NCI-H345 (cell line): Measurements from ENCODE around the gene NSUN2.
A peak's percentile ranks its signal among the peaks of the same experiment; 100 is the strongest.

Experiments
- DNase-seq: peaks from one replicate; lab custom pipeline; 2025; lab: John Stamatoyannopoulos, UW

Gene NSUN2

DNA sequence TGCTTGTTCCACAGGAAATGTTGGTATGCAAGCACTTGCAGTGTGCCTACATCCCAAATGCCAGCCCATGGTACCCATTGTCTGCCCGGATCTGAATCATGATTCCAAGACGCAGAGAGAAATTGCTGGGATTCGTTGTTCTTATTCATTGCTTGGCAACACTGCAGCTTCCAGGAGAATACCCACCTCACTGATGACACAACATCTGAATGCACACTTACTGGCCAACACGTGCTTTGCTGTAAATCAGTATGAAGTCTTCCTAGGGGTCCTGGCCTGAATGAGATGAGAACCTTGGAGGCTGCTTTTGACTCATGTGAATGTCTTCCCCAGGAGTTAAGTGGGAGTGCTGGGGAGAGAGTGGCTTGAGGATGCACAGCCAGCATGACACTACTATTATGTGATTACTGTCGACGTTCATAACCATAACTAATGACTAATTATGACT is 12.0 kb upstream of the NSUN2 start:
- DNase-seq, result no peak

DNA sequence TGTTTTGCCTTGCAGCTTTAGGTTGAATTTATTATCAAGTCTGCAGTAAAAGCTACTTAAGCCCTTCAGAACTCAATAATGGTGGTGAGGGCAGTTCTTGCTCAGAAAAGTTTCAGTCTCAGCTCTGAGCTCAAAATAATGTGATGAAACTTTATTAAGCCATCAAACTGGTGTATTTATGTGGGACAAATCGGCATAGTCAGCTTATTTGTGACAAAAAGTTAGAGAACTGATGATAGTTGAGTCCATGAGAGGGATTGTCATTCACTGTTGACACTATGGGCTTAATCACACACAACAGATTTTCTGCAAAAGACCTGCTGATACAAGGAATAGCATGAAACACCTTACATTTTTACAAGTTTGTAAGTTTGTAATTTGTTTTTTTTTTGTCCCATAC is 9.8 kb upstream of the NSUN2 start:
- no peak for DNase-seq

GRCh38 chr5:6638236-6638635 is 5.4 kb upstream of the NSUN2 start:
- no peak for DNase-seq

GRCh38 chr5:6637590-6637989 is 4.7 kb upstream of the NSUN2 start:
- DNase-seq, result no peak

DNA sequence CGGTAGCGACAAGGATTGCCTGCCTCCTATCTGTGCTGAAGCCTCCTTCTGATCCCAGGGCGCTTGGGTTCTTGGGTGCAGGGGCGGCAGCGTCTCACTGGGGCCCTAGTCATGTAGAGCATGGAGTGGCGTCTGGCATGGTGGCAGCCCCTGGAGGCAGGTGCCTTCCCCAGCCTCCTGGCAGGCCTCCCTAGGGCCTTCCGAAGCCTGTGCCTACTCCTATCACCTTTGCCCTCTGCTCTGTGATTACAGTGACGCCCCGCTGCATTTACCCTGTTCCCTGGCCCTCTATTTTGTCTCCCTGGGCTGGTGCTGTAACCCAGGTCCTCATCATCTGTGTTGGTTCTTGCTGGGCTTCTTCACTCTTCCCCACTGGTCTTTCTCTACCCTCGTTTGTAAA is 4.2 kb upstream of the NSUN2 start:
- no peak for DNase-seq

DNA sequence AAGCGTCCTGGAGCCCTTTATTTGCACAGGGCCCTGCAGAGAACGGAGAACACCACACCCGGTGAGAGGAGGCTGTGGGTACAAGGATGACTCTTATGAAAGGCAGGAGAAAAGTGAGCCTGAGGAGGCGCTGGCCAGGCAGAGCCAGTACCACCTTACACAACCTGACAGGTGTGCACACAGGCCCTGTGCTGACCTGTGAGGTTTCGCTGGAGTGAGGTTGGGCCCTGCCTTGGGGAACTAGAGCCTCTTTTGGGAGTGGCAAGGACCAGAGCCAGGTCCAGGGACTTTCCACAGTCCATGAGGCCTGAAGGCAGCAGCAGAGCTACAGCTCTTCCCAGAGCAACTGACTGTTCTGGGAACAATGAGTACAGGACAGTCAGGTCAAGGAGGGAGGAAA is 3.4 kb upstream of the NSUN2 start:
- no peak for DNase-seq

- peak; percentile 2 for DNase-seq
These were observed 2.1 kb upstream of the NSUN2 start for GRCh38 chr5:6634788-6635430.

GRCh38 chr5:6634306-6634705 is 1.5 kb upstream of the NSUN2 start:
- peak; percentile 18 for DNase-seq

DNA sequence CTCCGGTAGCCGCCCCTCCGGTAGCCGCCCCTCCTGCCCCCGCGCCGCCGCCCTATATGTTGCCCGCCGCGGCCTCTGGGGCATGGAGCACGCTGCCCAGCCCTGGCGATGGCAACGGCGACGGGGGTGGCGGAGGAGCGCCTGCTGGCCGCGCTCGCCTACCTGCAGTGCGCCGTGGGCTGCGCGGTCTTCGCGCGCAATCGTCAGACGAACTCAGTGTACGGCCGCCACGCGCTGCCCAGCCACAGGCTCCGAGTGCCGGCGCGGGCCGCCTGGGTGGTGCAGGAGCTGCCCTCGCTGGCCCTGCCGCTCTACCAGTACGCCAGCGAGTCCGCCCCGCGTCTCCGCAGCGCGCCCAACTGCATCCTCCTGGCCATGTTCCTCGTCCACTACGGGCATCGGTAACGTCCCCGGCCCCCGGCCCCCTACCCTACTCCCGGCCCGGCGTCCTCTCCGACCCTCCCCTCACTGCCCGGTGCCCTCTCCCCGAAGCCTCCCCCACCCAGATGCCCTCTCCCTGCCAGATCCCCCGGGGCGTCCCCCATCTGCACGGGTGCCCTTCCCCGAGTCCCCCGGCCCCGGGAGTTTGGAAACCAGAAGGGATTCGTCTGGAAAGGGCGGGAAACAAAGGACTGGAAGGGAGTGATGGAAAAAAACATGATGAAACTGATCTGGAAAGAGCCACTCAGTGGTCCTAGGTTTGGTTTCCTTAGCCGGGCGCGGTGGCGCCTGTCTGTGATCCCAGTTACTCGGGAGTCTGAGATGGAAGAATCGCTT is 813 bp upstream of the NSUN2 start:
- DNase-seq, result peak; percentile 67

GRCh38 chr5:6632324-6632887 is 438 bp downstream of the NSUN2 start:
- peak; percentile 40 for DNase-seq

DNA sequence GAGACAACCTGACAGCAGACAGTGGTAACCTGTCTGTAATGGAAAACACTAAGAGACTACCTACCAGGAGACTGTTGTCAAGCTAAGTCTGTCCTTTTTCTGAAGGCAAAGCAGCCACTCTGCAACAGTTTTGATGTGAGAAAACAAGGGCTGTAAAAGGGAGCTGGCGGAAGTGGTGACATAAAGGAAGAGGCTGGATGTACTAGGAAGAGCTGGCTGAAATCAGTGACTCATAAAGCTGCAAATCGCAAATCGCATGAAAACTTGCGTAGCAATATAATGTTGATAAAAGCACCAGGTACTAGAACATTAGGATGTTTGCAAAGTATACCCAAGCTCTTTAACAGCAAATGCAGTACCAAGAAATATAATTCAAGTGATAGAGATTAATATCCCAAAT is 1.4 kb downstream of the NSUN2 start:
- no peak for DNase-seq

GRCh38 chr5:6626508-6626907 is 6.3 kb downstream of the NSUN2 start:
- DNase-seq, result no peak

DNA sequence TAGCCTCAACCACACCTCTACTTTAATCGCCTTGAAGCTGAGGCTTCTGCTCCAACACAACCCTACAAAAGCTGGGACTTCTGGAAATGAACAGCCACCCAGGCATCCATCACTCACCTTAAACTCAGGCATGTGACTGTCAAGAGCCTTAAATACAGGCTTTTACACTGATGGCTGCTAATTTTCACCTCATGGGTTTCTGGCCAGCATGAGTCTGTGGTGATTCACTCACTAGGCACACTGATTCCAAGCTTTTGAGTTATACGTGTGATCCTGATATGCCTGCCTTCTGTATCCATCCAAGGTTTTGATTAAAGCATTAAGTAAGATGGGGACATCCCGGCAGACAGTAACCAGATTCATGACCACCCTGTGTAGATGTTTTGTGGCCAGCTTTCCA is 8.9 kb downstream of the NSUN2 start:
- DNase-seq, result no peak

DNA sequence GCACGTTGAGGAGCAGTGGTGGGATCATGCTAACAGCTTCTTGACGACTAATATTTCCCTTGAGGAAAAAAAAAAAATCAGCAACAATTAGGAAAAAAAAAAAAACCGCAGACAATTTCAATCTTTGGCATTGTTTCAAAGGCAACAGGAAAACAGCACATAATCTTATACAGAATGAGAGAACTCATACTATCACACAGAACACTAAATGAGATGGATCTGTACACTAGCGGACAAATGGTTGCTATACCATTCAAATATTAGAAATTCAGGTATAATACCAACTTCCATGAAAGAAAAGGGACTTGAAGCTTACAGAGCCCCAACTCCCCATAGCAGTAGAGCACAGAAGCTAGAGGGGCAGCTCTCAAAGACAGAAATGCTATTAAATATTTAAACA is 9.6 kb downstream of the NSUN2 start:
- no peak for DNase-seq

DNA sequence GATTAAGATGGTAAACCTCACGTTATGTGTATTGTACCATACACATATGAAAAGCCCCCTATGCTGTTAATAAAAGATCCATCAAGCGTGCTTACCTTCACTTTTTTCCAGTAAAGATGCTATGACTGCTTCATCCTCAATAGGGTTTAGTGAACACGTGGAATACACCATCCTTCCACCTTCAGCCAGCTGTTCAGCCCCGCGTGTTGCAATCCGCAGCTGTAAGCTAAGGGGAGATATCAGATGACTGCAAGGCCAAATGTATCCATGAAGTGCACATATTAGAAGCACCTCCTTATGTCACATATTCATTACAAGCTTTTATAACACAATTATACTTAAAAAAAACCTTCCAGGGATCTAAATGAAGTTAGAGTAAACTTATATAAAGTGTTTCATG is 16.2 kb downstream of the NSUN2 start:
- DNase-seq, result no peak

- DNase-seq, result no peak
These were observed 17.6 kb downstream of the NSUN2 start for GRCh38 chr5:6615034-6615815.

DNA sequence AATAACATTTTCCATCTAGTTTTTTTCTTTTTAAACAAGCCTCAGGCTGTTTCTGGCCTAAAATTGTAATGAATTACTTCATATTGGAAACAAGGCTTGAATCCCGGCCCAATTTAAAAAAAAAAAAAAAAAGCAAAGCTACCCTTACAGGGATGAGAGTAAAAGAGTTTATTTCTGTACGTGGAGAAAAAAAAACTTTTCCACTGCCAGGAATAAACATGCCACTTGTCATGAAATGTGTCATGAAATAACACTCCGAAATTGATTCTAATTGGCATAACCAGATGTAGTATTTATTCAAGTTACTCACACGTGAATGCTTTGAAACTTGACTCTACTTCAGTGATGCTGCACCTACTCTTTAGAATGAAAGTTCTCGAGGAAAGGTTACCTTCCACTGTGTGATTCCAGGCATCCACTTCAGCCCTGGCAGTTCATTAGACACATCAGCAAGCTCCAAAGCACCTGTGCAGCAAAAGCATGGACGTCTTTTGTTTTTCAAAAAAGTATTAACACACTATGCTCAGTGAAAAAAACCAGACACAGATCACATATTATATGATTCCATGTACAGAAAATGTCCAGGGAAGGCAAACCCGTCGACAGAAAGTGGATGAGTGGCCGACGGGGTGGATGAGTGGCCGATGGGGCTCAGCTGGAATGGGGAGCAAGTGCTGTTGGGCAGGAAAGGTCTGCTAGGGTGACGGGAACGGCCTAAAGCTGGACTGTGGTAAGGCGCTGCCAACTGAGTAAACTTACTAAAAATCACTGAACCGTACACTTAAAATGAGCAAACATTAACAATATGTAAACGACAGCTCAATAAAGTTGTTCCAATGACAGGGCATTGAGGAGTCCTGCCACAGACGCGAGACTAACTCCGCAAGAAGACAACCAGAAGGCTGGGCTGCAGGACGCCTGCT is 21.2 kb downstream of the NSUN2 start:
- peak; percentile 52 for DNase-seq

- DNase-seq, result no peak
These were observed 24.8 kb downstream of the NSUN2 start for GRCh38 chr5:6608016-6608415.

GRCh38 chr5:6607559-6607936 is 25.3 kb downstream of the NSUN2 start:
- DNase-seq, result no peak

DNA sequence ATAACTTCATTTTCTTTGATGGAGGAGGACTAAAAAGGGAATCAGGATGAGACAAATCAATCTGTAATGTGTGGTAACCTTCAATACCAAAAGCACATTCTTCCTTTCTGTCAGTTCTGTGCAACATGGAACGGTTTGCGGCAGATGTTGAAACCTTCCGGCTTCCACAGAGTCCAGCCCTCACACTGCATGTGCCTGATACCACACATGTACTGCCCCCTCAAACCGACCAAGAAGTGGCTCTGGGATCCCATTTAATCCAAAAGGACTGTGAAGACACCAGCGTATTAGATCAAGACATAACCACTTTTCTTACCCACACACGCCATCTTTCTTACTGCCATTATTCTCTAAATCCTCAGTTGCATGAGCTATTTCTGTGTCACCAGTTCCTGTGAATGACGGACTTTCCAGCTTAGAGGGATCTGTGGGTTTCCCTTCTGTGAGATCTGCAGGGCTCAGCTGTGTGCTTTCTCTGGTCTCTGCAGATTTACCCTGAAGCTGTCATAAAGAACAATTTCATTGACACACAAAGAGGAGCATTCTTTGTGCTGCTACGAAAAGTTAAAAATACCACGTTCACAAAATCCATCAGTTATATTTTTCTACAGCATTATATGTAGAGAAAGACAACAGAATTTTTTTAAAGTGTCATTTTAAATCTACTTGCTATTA is 25.8 kb downstream of the NSUN2 start:
- DNase-seq, result no peak

- DNase-seq, result no peak
These were observed 27.9 kb downstream of the NSUN2 start for GRCh38 chr5:6604946-6605345.
